ENCODE measurements around the gene PFN1. TPM values are rescaled to one million over a fixed set of nuclear protein-coding genes. Genes with fewer than 3 reads are reported as not detected.

Gene PFN1
- total and polyA plus RNA-seq, 2 of the 8 experiments (the other 6 are each of a cell fraction or from before 2014, with no cell fraction given) = 1,355 to 1,949 TPM

DNA sequence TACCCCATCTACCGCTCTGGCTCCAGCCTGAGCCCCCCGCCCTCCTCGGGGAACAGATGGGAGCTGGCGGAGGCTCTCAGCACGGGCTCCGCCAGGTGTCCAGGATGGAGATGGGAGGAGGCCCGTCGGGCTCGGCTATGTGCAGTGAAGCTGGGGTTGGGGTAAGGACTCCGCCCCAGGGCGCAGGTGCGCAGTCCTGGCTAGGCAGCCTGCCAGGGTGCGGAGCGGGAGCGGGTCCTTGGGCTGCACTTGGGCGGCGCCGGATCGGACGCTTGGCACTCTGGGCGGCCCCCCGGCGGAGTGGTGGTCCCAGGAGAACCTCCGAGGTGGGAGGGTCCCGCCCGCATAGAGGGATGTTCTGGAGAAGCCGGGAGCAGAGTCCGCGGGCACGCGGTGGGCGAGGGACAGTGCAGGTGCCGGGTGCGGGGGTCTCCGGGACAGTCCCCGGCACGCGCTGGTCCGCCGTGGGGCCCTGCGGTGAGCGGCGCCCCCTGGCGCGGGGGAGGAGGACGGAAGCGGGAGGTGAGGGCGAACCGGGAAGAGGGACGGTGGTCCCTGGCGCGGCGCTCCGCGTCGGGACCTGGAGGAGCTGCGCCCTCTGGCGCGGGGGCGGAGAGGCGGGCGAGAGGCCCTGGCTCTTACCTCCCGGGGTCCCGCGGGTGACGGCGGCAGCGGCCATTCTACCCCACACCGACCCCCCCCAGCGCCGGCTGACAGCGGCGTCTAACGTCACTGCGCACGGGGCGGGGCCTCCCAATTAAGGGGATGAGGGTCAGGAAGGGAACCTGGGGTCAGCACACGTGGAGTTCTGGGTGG, 38.8 kb upstream of the PFN1 start, which contains the start of gene CAMTA2 (continued):
- 0 out of 2 replicates have a peak, but pooled peaks have one; percentile 20 for TF ChIP-seq ATF2 (IDR thresholded peaks at IDR 0.05; ENCODE audit: low read length)
- TF ChIP-seq GABPA (IDR thresholded peaks at IDR 0.05; ENCODE audit: borderline replicate concordance, insufficient read depth, low read length) = no peak
- TF ChIP-seq RXRA (IDR thresholded peaks at IDR 0.05; ENCODE audit: insufficient read depth, low read depth, low read length) = no peak
- TF ChIP-seq POU5F1 (IDR thresholded peaks at IDR 0.05; ENCODE audit: low read depth, low read length) = no peak
- TF ChIP-seq MAX (IDR thresholded peaks at IDR 0.05) = 0 out of 2 replicates have a peak, but pooled peaks have one; percentile 68
- peak; percentile 75 for TF ChIP-seq YY1 (IDR thresholded peaks at IDR 0.05; ENCODE audit: low read depth, low read length)
- TF ChIP-seq SIN3A (conservative IDR thresholded peaks at IDR 0.05 in 1 of 2, IDR thresholded peaks at IDR 0.05 in 1 of 2; ENCODE audit: low read depth in 1 of 2, low read length in 2 of 2) = peak in 1 of 2 experiments; percentile 22; a peak in 2 of 4 replicates
- peak; percentile 95 for TF ChIP-seq KDM4A (IDR thresholded peaks at IDR 0.05; ENCODE audit: low read depth, low read length, severe bottlenecking)
- no peak for TF ChIP-seq TEAD4 (IDR thresholded peaks at IDR 0.05; ENCODE audit: low read depth, low read length)
- TF ChIP-seq TAF7 (optimal IDR thresholded peaks at IDR 0.05; ENCODE audit: borderline replicate concordance, low read depth, low read length) = no peak
- TF ChIP-seq EP300 (IDR thresholded peaks at IDR 0.05; ENCODE audit: borderline replicate concordance in 1 of 2, low read depth in 2 of 2, low read length in 2 of 2) = peak in 1 of 2 experiments; percentile 29; a peak in 1 of 3 replicates
- peak; percentile 41; the same call in 1 of the 2 replicates for TF ChIP-seq KDM1A (IDR thresholded peaks at IDR 0.05; ENCODE audit: borderline replicate concordance, low read length)
- no peak for TF ChIP-seq ZNF274 (IDR thresholded peaks at IDR 0.05; ENCODE audit: borderline replicate concordance, extremely low read depth, low read length)
- 0 out of 2 replicates have a peak, but pooled peaks have one; percentile 73 for TF ChIP-seq TCF12 (IDR thresholded peaks at IDR 0.05; ENCODE audit: low read depth, low read length)
- TF ChIP-seq RNF2 (IDR thresholded peaks at IDR 0.05; ENCODE audit: borderline replicate concordance, low read depth, low read length, missing control alignments, poor library complexity, severe bottlenecking) = no peak
- no peak for TF ChIP-seq JUN (IDR thresholded peaks at IDR 0.05; ENCODE audit: low read depth, low read length)
- peak; percentile 40 to 52 (median 47) for TF ChIP-seq CTCF (IDR thresholded peaks at IDR 0.05; ENCODE audit: control extremely low read depth in 1 of 3, insufficient read depth in 1 of 3, low read depth in 1 of 3, low read length in 3 of 3)

Data from H1 (cell line).